GM19324 (cell line): ENCODE measurements around the gene ARHGEF6.
"Not testable (repeated sequence)": the region's sequence is repeated elsewhere in the genome, so short reads cannot be mapped to it uniquely, and the experiment has no call there.

Experiments
- ATAC-seq: cut with Tn5 transposase; IDR thresholded peaks from one replicate; pipeline ENCODE4 v1.9.1; 2021; ENCODE audit warnings: mild to moderate bottlenecking, moderate library complexity; ENCODE audit not compliant: unreplicated experiment, low FRiP score

The ARHGEF6 gene

GRCh38 chrX:136789856-136790255, 9.1 kb upstream of the ARHGEF6 start:
- ATAC-seq = no peak

- ATAC-seq = no peak
Measured at GRCh38 chrX:136784231-136784630, 3.5 kb upstream of the ARHGEF6 start.

GRCh38 chrX:136783159-136783558, 2.4 kb upstream of the ARHGEF6 start:
- no peak for ATAC-seq

GRCh38 chrX:136781180-136781797, 557 bp upstream of the ARHGEF6 start:
- ATAC-seq = no peak

- ATAC-seq = no peak
Measured at GRCh38 chrX:136780241-136780640, 491 bp downstream of the ARHGEF6 start.

GRCh38 chrX:136779346-136779781, 1.4 kb downstream of the ARHGEF6 start:
- no peak for ATAC-seq

- no peak for ATAC-seq
Measured at GRCh38 chrX:136778916-136779315, 1.8 kb downstream of the ARHGEF6 start.

GRCh38 chrX:136778020-136778419, 2.7 kb downstream of the ARHGEF6 start:
- ATAC-seq = no peak

GRCh38 chrX:136773648-136774047, 7.1 kb downstream of the ARHGEF6 start:
- no peak for ATAC-seq

GRCh38 chrX:136771869-136772268, 8.9 kb downstream of the ARHGEF6 start:
- not testable (repeated sequence) for ATAC-seq

GRCh38 chrX:136768469-136769084, 12.2 kb downstream of the ARHGEF6 start:
- ATAC-seq = no peak

GRCh38 chrX:136767104-136767941, 13.4 kb downstream of the ARHGEF6 start:
- ATAC-seq = peak; percentile 81

- ATAC-seq = peak; percentile 2
Measured at GRCh38 chrX:136766785-136767103, 14.0 kb downstream of the ARHGEF6 start.

GRCh38 chrX:136765821-136766356, 14.8 kb downstream of the ARHGEF6 start:
- no peak for ATAC-seq

- ATAC-seq = no peak
Measured at GRCh38 chrX:136764206-136764605, 16.5 kb downstream of the ARHGEF6 start.

- ATAC-seq = no peak
Measured at GRCh38 chrX:136762820-136763452, 17.8 kb downstream of the ARHGEF6 start.

GRCh38 chrX:136761421-136761820, 19.3 kb downstream of the ARHGEF6 start:
- no peak for ATAC-seq

- ATAC-seq = peak; percentile 81
Measured at GRCh38 chrX:136759968-136760367, 20.8 kb downstream of the ARHGEF6 start.

- no peak for ATAC-seq
Measured at GRCh38 chrX:136755411-136755810, 25.3 kb downstream of the ARHGEF6 start.

GRCh38 chrX:136754651-136755050, 26.1 kb downstream of the ARHGEF6 start:
- no peak for ATAC-seq

- ATAC-seq = no peak
Measured at GRCh38 chrX:136752796-136753195, 27.9 kb downstream of the ARHGEF6 start.
